Cardiac muscle cell (in vitro differentiated cells and primary cell): ENCODE results near the gene STON2. TPM values are rescaled to one million over a fixed set of nuclear protein-coding genes. Genes with fewer than 3 reads are reported as not detected.
"Not testable (repeated sequence)": the region's sequence is repeated elsewhere in the genome, so short reads cannot be mapped to it uniquely, and the experiment has no call there.

Source experiments
- DNase-seq, 2 donors: peaks; one replicate each; pipeline versions ENCODE4 v3.0.0 to v3.0.0-alpha.2; 2010 to 2017; ENCODE audit warnings: low read depth in 1 of 2, low spot score in 1 of 2
- H3K27ac ChIP-seq: fragments of 200-600 bp; sonication (generic); 2 replicates; pipeline ENCODE4 v1.5.1; 2016
- H3K27me3 ChIP-seq: fragments of 200-600 bp; sonication (generic); 2 replicates; pipeline ENCODE4 v1.6.0; 2016; ENCODE audit warnings: control low read depth
- H3K36me3 ChIP-seq: fragments of 200-600 bp; sonication (generic); 2 replicates; pipeline ENCODE4 v1.5.1; 2016; ENCODE audit warnings: control low read depth
- H3K4me1 ChIP-seq: fragments of 200-600 bp; sonication (generic); 2 replicates; pipeline ENCODE4 v1.8.1; 2017; ENCODE audit warnings: low read depth, mild to moderate bottlenecking, mixed run types
- H3K4me3 ChIP-seq: fragments of 200-600 bp; sonication (generic); 2 replicates; pipeline ENCODE4 v1.5.1; 2016; ENCODE audit warnings: mild to moderate bottlenecking
- H3K9me3 ChIP-seq: fragments of 200-600 bp; sonication (generic); 2 replicates; pipeline ENCODE4 v1.5.1; 2017; ENCODE audit warnings: low read depth, mild to moderate bottlenecking, control low read depth
- polyA plus RNA-seq: library from polyadenylated mRNA; unstranded; fragments of >200 nt; fragmentation: Nextera tagmentation; extraction: Ambion mirVana; gene quantifications from 2 replicates; pipeline ENCODE4 v1.2.1, GENCODE V29; 2016
- total RNA-seq: library from RNA; depleted of rRNA; stranded (reverse); fragments of >200 nt; gene quantifications from 2 replicates; pipeline ENCODE4 v1.2.3, GENCODE V29; 2016
- TF ChIP-seq, protein P1 (sequence below): IDR thresholded peaks from 2 replicates; pipeline ENCODE4 v1.5.1; 2012; ENCODE audit warnings: low read depth, mild to moderate bottlenecking, low read length

STON2 gene
- total and polyA plus RNA-seq, 2 experiments from 2014 or later = 0.62 to 1.4 TPM

DNA sequence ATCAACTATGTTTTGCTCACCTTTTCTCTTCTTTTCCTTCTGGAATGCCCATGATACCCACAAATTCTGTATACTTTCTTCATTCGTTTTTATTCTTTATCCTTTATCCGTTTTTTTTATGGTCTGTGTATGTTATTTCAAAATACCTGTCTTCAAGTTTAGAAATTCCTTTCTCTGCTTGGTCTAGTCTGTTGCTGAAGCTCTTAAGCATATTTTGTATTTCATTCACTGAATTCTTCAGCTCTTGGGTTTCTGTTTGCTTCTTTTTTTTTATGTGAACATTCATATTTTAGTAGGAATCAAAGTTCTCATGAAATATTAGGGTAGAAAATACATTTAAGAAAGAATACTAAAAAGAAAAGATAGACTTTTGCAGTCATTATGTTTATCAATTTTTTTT, 156.6 kb downstream of the STON2 start:
- Histone ChIP-seq H3K27ac (no peak overlapping the region), H3K4me3 (no peak overlapping the region), H3K36me3 (no peaks in the 10 kb centered on the region), H3K27me3 (no peaks in the 10 kb centered on the region), H3K4me1 (no peaks in the 10 kb centered on the region), H3K9me3 (no peaks in the 10 kb centered on the region)
- TF ChIP-seq, protein P1, sequence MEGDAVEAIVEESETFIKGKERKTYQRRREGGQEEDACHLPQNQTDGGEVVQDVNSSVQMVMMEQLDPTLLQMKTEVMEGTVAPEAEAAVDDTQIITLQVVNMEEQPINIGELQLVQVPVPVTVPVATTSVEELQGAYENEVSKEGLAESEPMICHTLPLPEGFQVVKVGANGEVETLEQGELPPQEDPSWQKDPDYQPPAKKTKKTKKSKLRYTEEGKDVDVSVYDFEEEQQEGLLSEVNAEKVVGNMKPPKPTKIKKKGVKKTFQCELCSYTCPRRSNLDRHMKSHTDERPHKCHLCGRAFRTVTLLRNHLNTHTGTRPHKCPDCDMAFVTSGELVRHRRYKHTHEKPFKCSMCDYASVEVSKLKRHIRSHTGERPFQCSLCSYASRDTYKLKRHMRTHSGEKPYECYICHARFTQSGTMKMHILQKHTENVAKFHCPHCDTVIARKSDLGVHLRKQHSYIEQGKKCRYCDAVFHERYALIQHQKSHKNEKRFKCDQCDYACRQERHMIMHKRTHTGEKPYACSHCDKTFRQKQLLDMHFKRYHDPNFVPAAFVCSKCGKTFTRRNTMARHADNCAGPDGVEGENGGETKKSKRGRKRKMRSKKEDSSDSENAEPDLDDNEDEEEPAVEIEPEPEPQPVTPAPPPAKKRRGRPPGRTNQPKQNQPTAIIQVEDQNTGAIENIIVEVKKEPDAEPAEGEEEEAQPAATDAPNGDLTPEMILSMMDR = no peak
- no peak for DNase-seq

DNA sequence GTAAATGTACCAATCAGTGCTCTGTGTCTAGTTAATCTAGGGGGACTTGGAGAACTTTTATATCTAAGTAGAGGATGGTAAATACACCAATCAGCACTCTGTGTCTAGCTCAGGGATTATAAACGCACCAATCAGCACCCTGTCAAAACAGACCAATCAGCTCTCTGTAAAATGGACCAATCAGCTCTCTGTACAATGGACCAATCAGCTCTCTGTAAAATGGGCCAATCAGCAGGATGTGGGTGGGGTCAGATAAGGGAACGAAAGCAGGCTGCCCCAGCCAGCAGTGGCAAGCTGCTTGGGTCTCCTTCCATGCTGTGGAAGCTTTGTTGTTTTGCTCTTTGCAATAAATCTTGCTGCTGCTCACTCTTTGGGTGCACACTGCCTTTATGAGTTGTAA, 163.3 kb downstream of the STON2 start:
- not testable (repeated sequence) for H3K36me3 ChIP-seq, H3K4me3 ChIP-seq, H3K9me3 ChIP-seq, H3K27me3 ChIP-seq, H3K27ac ChIP-seq, DNase-seq, H3K4me1 ChIP-seq

DNA sequence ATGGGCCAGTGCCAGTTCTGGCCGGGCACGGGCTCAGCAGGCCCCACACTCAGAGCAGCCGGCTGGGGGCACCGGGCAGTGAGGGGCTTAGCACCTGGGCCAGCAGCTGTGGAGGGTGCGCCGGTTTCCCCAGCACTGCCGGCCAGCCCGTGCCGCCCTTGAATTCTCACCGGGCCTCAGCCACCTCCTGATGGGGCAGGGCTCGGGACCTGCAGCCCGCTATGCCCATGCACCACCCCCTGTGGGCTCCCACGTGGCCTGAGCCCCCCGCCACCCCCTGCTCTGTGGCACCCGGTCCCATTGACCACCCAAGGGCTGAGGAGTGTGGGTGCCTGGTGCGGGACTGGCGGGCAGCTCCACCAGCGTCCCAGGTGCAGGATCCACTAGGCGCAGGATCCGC, 164.0 kb downstream of the STON2 start:
- DNase-seq = no peak
- peaks cover 10% of the 10 kb centered on the region for H3K4me1 ChIP-seq
- H3K4me3 ChIP-seq = no peak overlapping the region
- no peak overlapping the region for H3K27ac ChIP-seq
- no peaks in the 10 kb centered on the region for H3K27me3 ChIP-seq
- TF ChIP-seq, protein P1 = no peak
- H3K36me3 ChIP-seq = no peaks in the 10 kb centered on the region
- no peaks in the 10 kb centered on the region for H3K9me3 ChIP-seq

DNA sequence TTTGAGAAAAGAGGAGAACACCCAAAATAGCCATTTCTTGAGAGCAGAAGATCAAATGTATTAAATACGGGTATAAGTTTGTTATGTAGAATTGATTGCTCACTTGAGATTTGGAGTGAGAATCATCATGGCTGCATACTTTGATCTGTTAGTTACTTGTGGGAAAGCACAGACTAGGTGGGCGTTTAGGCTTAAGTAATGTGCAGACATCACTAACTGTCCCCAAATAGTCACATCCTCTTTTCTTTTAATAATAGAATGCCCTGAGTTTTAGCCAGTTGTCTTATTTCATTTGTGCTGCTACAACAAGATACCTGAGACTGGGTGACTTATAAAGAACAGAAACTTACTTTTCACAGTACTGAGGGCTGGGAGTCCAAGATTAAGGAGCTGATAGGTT, 165.0 kb downstream of the STON2 start:
- H3K9me3 ChIP-seq = no peaks in the 10 kb centered on the region
- no peaks in the 10 kb centered on the region for H3K36me3 ChIP-seq
- no peak overlapping the region for H3K27ac ChIP-seq
- H3K27me3 ChIP-seq = no peaks in the 10 kb centered on the region
- no peak for DNase-seq
- TF ChIP-seq, protein P1 = no peak
- H3K4me3 ChIP-seq = no peak overlapping the region
- peaks cover 10% of the 10 kb centered on the region for H3K4me1 ChIP-seq

DNA sequence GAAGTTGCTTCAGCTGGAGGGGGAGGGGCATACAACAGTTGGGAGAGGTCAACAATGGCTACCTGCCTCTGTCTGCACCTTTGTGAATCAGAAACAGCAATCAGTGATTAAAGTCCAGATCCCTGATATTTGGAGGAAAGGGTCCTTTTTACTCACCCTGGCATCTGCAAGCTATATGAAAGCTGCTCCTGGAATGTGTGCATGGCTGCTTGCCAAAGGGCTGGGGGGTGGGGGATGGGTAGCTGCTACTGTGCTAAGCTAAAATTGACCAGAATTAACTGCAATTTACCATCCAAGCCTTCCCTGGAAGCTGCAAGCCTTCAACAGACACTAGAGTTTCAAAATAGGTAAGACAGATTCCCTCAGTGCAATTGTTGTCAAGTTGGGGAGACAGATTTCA, 165.8 kb downstream of the STON2 start:
- Histone ChIP-seq H3K9me3 (peaks cover 2% of the 10 kb centered on the region), H3K4me1 (peaks cover 10% of the 10 kb centered on the region), H3K27me3 (no peaks in the 10 kb centered on the region), H3K36me3 (no peaks in the 10 kb centered on the region), H3K4me3 (no peak overlapping the region), H3K27ac (no peak overlapping the region)
- DNase-seq = peak; percentile 48 to 55
- TF ChIP-seq, protein P1 = no peak

DNA sequence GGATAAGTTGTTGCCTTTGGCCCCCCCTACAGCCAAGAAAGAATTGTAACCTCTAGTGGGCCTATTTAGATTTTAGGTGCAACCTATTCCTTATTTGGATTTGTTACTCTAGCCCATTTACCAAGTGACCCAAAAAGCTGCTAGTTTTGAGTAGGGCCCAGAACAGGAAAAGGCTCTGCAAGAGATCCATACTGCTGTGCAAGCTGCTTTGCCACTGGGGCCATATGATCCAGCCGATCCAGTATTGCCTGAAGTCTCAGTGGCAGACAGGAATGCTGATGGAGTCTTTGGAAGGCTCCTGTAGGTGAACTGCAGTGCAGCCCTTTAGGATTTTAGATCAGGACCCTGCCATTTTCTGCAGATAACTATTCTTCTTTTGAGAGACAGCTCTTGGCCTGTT, 166.5 kb downstream of the STON2 start:
- Histone ChIP-seq H3K4me3 (no peak overlapping the region), H3K27ac (no peak overlapping the region), H3K9me3 (peaks cover 2% of the 10 kb centered on the region), H3K36me3 (no peaks in the 10 kb centered on the region), H3K27me3 (no peaks in the 10 kb centered on the region), H3K4me1 (peaks cover 10% of the 10 kb centered on the region)
- no peak for DNase-seq
- TF ChIP-seq, protein P1 = no peak
